ENCODE results near the gene SLC39A10. TPM values are rescaled to one million over a fixed set of nuclear protein-coding genes. Genes with fewer than 3 reads are reported as not detected.

Gene SLC39A10
- total and polyA plus RNA-seq, 2 of the 4 experiments (the other 2 are of a cell fraction): 17.6 to 64.7 TPM

GRCh38 chr2:195619590-195619989 lies 37.4 kb upstream of the SLC39A10 start:
- Histone ChIP-seq H2BK15ac (ENCODE audit: low read depth, low read length) (peak overlapping the region; percentile 18; the same call in 2 of the 3 replicates), H4K8ac (ENCODE audit: low read depth in 2 of 2, low read length in 2 of 2) (peak overlapping the region; percentile 6 to 60; a peak in 1 of 4 replicates), H2AK5ac (ENCODE audit: low read depth, low read length) (no peak overlapping the region), H2BK5ac (ENCODE audit: low read depth, low read length, poor library complexity, severe bottlenecking) (peak overlapping the region; percentile 69), H3K36me3 (ENCODE audit: control insufficient read depth, insufficient read depth, low read length) (no peaks in the 10 kb centered on the region), H3K56ac (ENCODE audit: extremely low read depth, insufficient read depth, low read length) (no peak overlapping the region), H3K18ac (ENCODE audit: low read depth, low read length) (peak overlapping the region; percentile 42; the same call in 1 of the 2 replicates), H2BK120ac (ENCODE audit: low read depth, low read length) (peak overlapping the region; percentile 57; the same call in 1 of the 2 replicates), H4K91ac (ENCODE audit: insufficient read depth, low read depth, low read length) (0 out of 2 replicates have a peak overlapping the region, but pooled peaks have one; percentile 2), H2BK20ac (ENCODE audit: low read depth, low read length) (no peak overlapping the region), H2AFZ (replicated peaks; ENCODE audit: low read length, poor library complexity) (no peak overlapping the region), H3K9me3 (ENCODE audit: control insufficient read depth, insufficient read depth, low read length) (no peaks in the 10 kb centered on the region), H3K4me1 (ENCODE audit: control insufficient read depth, insufficient read depth, low read length) (peaks cover 5% of the 10 kb centered on the region; the same call in 1 of the 2 replicates), H4K20me1 (ENCODE audit: insufficient read depth, low read length) (no peaks in the 10 kb centered on the region), H3K4ac (ENCODE audit: low read depth, low read length) (no peak overlapping the region; the same call in 1 of the 2 replicates), H3K4me3 (ENCODE audit: insufficient read depth, low read depth, low read length) (no peak overlapping the region), H3K4me2 (ENCODE audit: low read depth, low read length) (no peak overlapping the region), H3K9me1 (ENCODE audit: insufficient read depth, low read length) (peaks cover 3% of the 10 kb centered on the region; the same call in 1 of the 2 replicates), H4K5ac (ENCODE audit: low read depth, low read length) (peak overlapping the region; percentile 15; the same call in 1 of the 2 replicates), H2AK9ac (replicated peaks; ENCODE audit: low read depth, low read length, poor library complexity) (no peak overlapping the region), H3K79me1 (ENCODE audit: low read depth in 1 of 2, low read length in 2 of 2) (peaks cover 21 to 26% of the 10 kb centered on the region in 2 experiments), H3K27ac (ENCODE audit: insufficient read depth, low read length) (no peak overlapping the region), H3K14ac (replicated peaks; ENCODE audit: low read depth, low read length) (peak overlapping the region; percentile 17; the same call in 1 of the 2 replicates), H3K23ac (ENCODE audit: low read depth, low read length) (no peak overlapping the region), H3K27me3 (ENCODE audit: control insufficient read depth, insufficient read depth, low read length) (no peaks in the 10 kb centered on the region), H3K9ac (ENCODE audit: low read depth, low read length) (no peak overlapping the region)
- ChIA-PET CTCF (no interaction called here), POLR2A (ENCODE audit: unreplicated experiment) (no interaction called here)
- BruUV-seq (replicated peaks): no TSS peak
- WGBS, 2 experiments (ENCODE audit: extremely low coverage in 2 of 2, insufficient read length in 1 of 2): no CpG with 5 or more reads among the region's 3 CpGs
- intact Hi-C loops (cut with micrococcal nuclease) (no loop called here), in situ Hi-C loops (cut with MboI; ENCODE audit: low sequenced_read_pairs) (no loop called here), dilution Hi-C loops (cut with HindIII; ENCODE audit: low sequenced_read_pairs, unreplicated experiment) (no loop called here)
- no peak for TF ChIP-seq CHD1 (IDR thresholded peaks at IDR 0.05; ENCODE audit: low read depth, low read length)
- ATAC-seq (ENCODE audit: low read depth): no peak
- peak; percentile 36 for DNase-seq

Data from IMR-90 (cell line).